Duodenal mucosa (tissue), 2 donors: Measurements from ENCODE around the gene GSTK1.

Experiments
- H3K27ac ChIP-seq: one replicate; pipeline ENCODE4 v1.7.0; 2013; ENCODE audit warnings: low read depth, low read length
- H3K27me3 ChIP-seq, 2 donors: one replicate each; pipeline ENCODE4 v1.7.0; 2013; ENCODE audit warnings: low read length in 2 of 2, control low read depth in 1 of 2; ENCODE audit not compliant: insufficient read depth in 2 of 2, control insufficient read depth in 1 of 2
- H3K36me3 ChIP-seq, 2 donors: one replicate each; pipeline ENCODE4 v1.7.0; 2013; ENCODE audit warnings: low read length in 2 of 2, control low read depth in 1 of 2; ENCODE audit not compliant: insufficient read depth in 2 of 2, control insufficient read depth in 1 of 2
- H3K4me1 ChIP-seq, 2 donors: one replicate each; pipeline ENCODE4 v1.7.0; 2013; ENCODE audit warnings: low read length in 2 of 2, control low read depth in 1 of 2; ENCODE audit not compliant: insufficient read depth in 2 of 2, control insufficient read depth in 1 of 2
- H3K4me3 ChIP-seq, 2 donors: one replicate each; pipeline ENCODE4 v1.7.0; 2013; ENCODE audit warnings: low read length in 2 of 2, low read depth in 1 of 2
- H3K9ac ChIP-seq, 2 donors: one replicate each; pipeline ENCODE4 v1.7.0; 2013; ENCODE audit warnings: low read length in 2 of 2, low read depth in 1 of 2
- H3K9me3 ChIP-seq, 2 donors: one replicate each; pipeline ENCODE4 v1.7.0; 2013; ENCODE audit warnings: low read length in 2 of 2, control low read depth in 1 of 2; ENCODE audit not compliant: control insufficient read depth in 1 of 2

The GSTK1 gene

GRCh38 chr7:143223784-143224183 is 39.5 kb upstream of the GSTK1 start:
- Histone ChIP-seq H3K36me3 (no peaks in the 10 kb centered on the region), H3K4me3 (no peak overlapping the region), H3K9ac (no peak overlapping the region), H3K27me3 (peaks cover 0 to 3% of the 10 kb centered on the region in 2 donors), H3K27ac (no peak overlapping the region), H3K4me1 (no peaks in the 10 kb centered on the region), H3K9me3 (no peaks in the 10 kb centered on the region)

- no peak overlapping the region for H3K4me3 ChIP-seq
- no peaks in the 10 kb centered on the region for H3K36me3 ChIP-seq
- no peak overlapping the region for H3K27ac ChIP-seq
- H3K4me1 ChIP-seq = no peaks in the 10 kb centered on the region
- no peaks in the 10 kb centered on the region for H3K9me3 ChIP-seq
- H3K27me3 ChIP-seq = no peaks in the 10 kb centered on the region
- H3K9ac ChIP-seq = no peak overlapping the region
These were observed 38.2 kb upstream of the GSTK1 start for GRCh38 chr7:143225047-143225446.

GRCh38 chr7:143227806-143228205 is 35.4 kb upstream of the GSTK1 start:
- Histone ChIP-seq H3K27me3 (no peaks in the 10 kb centered on the region), H3K9ac (no peak overlapping the region), H3K4me1 (no peaks in the 10 kb centered on the region), H3K36me3 (no peaks in the 10 kb centered on the region), H3K27ac (no peak overlapping the region), H3K4me3 (no peak overlapping the region), H3K9me3 (no peaks in the 10 kb centered on the region)

- Histone ChIP-seq H3K4me3 (no peak overlapping the region), H3K4me1 (no peaks in the 10 kb centered on the region), H3K9me3 (no peaks in the 10 kb centered on the region), H3K9ac (no peak overlapping the region), H3K27ac (no peak overlapping the region), H3K27me3 (no peaks in the 10 kb centered on the region), H3K36me3 (no peaks in the 10 kb centered on the region)
These were observed 34.0 kb upstream of the GSTK1 start for GRCh38 chr7:143229054-143229790.

GRCh38 chr7:143230602-143231457 is 32.4 kb upstream of the GSTK1 start:
- Histone ChIP-seq H3K36me3 (no peaks in the 10 kb centered on the region), H3K9me3 (peaks cover 0 to 3% of the 10 kb centered on the region in 2 donors), H3K4me1 (no peaks in the 10 kb centered on the region), H3K27ac (no peak overlapping the region), H3K9ac (no peak overlapping the region), H3K4me3 (no peak overlapping the region), H3K27me3 (no peaks in the 10 kb centered on the region)

GRCh38 chr7:143233816-143234532 is 29.3 kb upstream of the GSTK1 start:
- no peak overlapping the region for H3K4me3 ChIP-seq
- H3K27me3 ChIP-seq = no peaks in the 10 kb centered on the region
- H3K9ac ChIP-seq = no peak overlapping the region
- no peaks in the 10 kb centered on the region for H3K4me1 ChIP-seq
- no peaks in the 10 kb centered on the region for H3K36me3 ChIP-seq
- no peak overlapping the region for H3K27ac ChIP-seq
- H3K9me3 ChIP-seq = peaks cover 0 to 10% of the 10 kb centered on the region in 2 donors

GRCh38 chr7:143234533-143234875 is 28.7 kb upstream of the GSTK1 start:
- H3K4me3 ChIP-seq = no peak overlapping the region
- no peak overlapping the region for H3K9ac ChIP-seq
- peaks cover 0 to 10% of the 10 kb centered on the region in 2 donors for H3K9me3 ChIP-seq
- H3K27me3 ChIP-seq = no peaks in the 10 kb centered on the region
- no peak overlapping the region for H3K27ac ChIP-seq
- no peaks in the 10 kb centered on the region for H3K4me1 ChIP-seq
- H3K36me3 ChIP-seq = no peaks in the 10 kb centered on the region

- Histone ChIP-seq H3K4me3 (no peak overlapping the region), H3K9ac (no peak overlapping the region), H3K4me1 (no peaks in the 10 kb centered on the region)
These were observed 27.7 kb upstream of the GSTK1 start for GRCh38 chr7:143235561-143235960.

GRCh38 chr7:143236408-143236990 is 26.7 kb upstream of the GSTK1 start:
- H3K9me3 ChIP-seq = peaks cover 0 to 10% of the 10 kb centered on the region in 2 donors
- H3K27ac ChIP-seq = no peak overlapping the region

More at GRCh38 chr7:143235561-143235960, 27.7 kb upstream of the GSTK1 start:
- H3K9me3 ChIP-seq = peaks cover 0 to 10% of the 10 kb centered on the region in 2 donors
- H3K27ac ChIP-seq = no peak overlapping the region
- H3K36me3 ChIP-seq = no peaks in the 10 kb centered on the region
- no peaks in the 10 kb centered on the region for H3K27me3 ChIP-seq

More at GRCh38 chr7:143236408-143236990, 26.7 kb upstream of the GSTK1 start:
- Histone ChIP-seq H3K36me3 (no peaks in the 10 kb centered on the region), H3K27me3 (no peaks in the 10 kb centered on the region), H3K4me1 (peaks cover 0 to 3% of the 10 kb centered on the region in 2 donors), H3K9ac (no peak overlapping the region), H3K4me3 (no peak overlapping the region)
